CD14-positive monocyte (primary cell): ENCODE results near the gene PCDHB1. TPM values are rescaled to one million over a fixed set of nuclear protein-coding genes. Genes with fewer than 3 reads are reported as not detected.

Source experiments
- DNase-seq, 3 donors: peaks; one replicate each; pipeline ENCODE4 v3.0.0-alpha.2; 2011 to 2022
- H2AFZ ChIP-seq: 2 replicates; pipeline ENCODE4 v1.6.0; 2012; ENCODE audit warnings: mild to moderate bottlenecking, low read depth, low read length, inconsistent platforms; ENCODE audit not compliant: insufficient read depth, poor library complexity, severe bottlenecking
- H3K27ac ChIP-seq, 2 donors: 1 replicate in 1 of 2; 2 replicates in 1 of 2; pipeline ENCODE4 v1.5.1; 2012 to 2013; ENCODE audit warnings: low read length in 2 of 2, control low read depth in 1 of 2, inconsistent platforms in 1 of 2, low read depth in 1 of 2, mild to moderate bottlenecking in 1 of 2
- H3K27me3 ChIP-seq, 2 donors: one replicate each; pipeline versions ENCODE4 v1.6.0 to v1.6.1; 2011 to 2013; ENCODE audit warnings: low read length in 2 of 2; ENCODE audit not compliant: control insufficient read depth in 2 of 2, insufficient read depth in 2 of 2
- H3K36me3 ChIP-seq, 2 donors: replicated peaks in 1 of 2; 1 replicate in 1 of 2; 2 replicates in 1 of 2; pipeline versions ENCODE4 v1.5.1 to v1.6.1; 2012 to 2013; ENCODE audit warnings: low read length in 2 of 2, control low read depth in 1 of 2, inconsistent platforms in 1 of 2, mild to moderate bottlenecking in 1 of 2; ENCODE audit not compliant: insufficient read depth in 2 of 2, control insufficient read depth in 1 of 2
- H3K4me1 ChIP-seq, 2 donors: 1 replicate in 1 of 2; 2 replicates in 1 of 2; pipeline versions ENCODE4 v1.5.1 to v1.6.1; 2012 to 2013; ENCODE audit warnings: low read length in 2 of 2, control low read depth in 1 of 2, inconsistent platforms in 1 of 2, mild to moderate bottlenecking in 1 of 2, moderate library complexity in 1 of 2; ENCODE audit not compliant: insufficient read depth in 2 of 2, control insufficient read depth in 1 of 2
- H3K4me2 ChIP-seq: replicated peaks from 2 replicates; pipeline ENCODE3; 2012; ENCODE audit warnings: low read length, moderate library complexity, mild to moderate bottlenecking; ENCODE audit not compliant: poor library complexity, severe bottlenecking; ENCODE audit errors: extremely low read depth
- H3K4me3 ChIP-seq, 3 experiments: fragments of 200-600 bp in 1 of 3; sonication (generic) in 1 of 3; replicated peaks in 1 of 3; 1 replicate in 2 of 3; 2 replicates in 1 of 3; pipeline ENCODE4 v1.5.1; 2011 to 2013; ENCODE audit warnings: low read length in 3 of 3, mild to moderate bottlenecking in 3 of 3, control low read depth in 2 of 3, low read depth in 2 of 3, inconsistent platforms in 1 of 3, moderate library complexity in 1 of 3
- H3K79me2 ChIP-seq: 2 replicates; pipeline ENCODE4 v1.6.0; 2012; ENCODE audit warnings: mild to moderate bottlenecking, control low read depth, inconsistent platforms, low read length, moderate library complexity; ENCODE audit not compliant: insufficient read depth
- H3K9ac ChIP-seq: 2 replicates; pipeline ENCODE4 v1.6.0; 2017; ENCODE audit warnings: low read length, mild to moderate bottlenecking; ENCODE audit not compliant: insufficient read depth, poor library complexity, severe bottlenecking
- H3K9me3 ChIP-seq, 2 donors: replicated peaks in 1 of 2; 1 replicate in 1 of 2; 2 replicates in 1 of 2; pipeline versions ENCODE4 v1.5.1 to v1.6.1; 2012 to 2013; ENCODE audit warnings: low read length in 2 of 2, control low read depth in 1 of 2; ENCODE audit not compliant: control insufficient read depth in 1 of 2, insufficient read depth in 1 of 2
- H4K20me1 ChIP-seq: 2 replicates; pipeline ENCODE4 v1.6.0; 2012; ENCODE audit warnings: mild to moderate bottlenecking, low read length, control low read depth, moderate library complexity; ENCODE audit not compliant: insufficient read depth
- H3K27ac Mint-ChIP-seq, 7 donors: one replicate each; pipeline ENCODE4 v1.8.0; 2020; ENCODE audit warnings: mild to moderate bottlenecking in 7 of 7, mixed read lengths in 7 of 7, moderate library complexity in 6 of 7, inconsistent platforms in 2 of 7
- H3K27me3 Mint-ChIP-seq, 3 donors: one replicate each; pipeline ENCODE4 v1.8.0; 2021 to 2022; ENCODE audit warnings: low read depth in 3 of 3, mild to moderate bottlenecking in 3 of 3, mixed read lengths in 3 of 3, moderate library complexity in 3 of 3, inconsistent platforms in 1 of 3
- H3K36me3 Mint-ChIP-seq, 2 donors: one replicate each; pipeline ENCODE4 v1.8.0; 2020; ENCODE audit warnings: mixed read lengths in 2 of 2, inconsistent platforms in 1 of 2, mild to moderate bottlenecking in 1 of 2
- H3K4me1 Mint-ChIP-seq: one replicate; pipeline ENCODE4 v1.8.0; 2020; ENCODE audit warnings: mild to moderate bottlenecking, mixed read lengths
- H3K4me3 Mint-ChIP-seq, 2 donors: one replicate each; pipeline ENCODE4 v1.8.0; 2020; ENCODE audit warnings: mild to moderate bottlenecking in 2 of 2, mixed read lengths in 2 of 2, moderate library complexity in 1 of 2
- H3K9me3 Mint-ChIP-seq, 7 donors: one replicate each; pipeline ENCODE4 v1.8.0; 2020 to 2022; ENCODE audit warnings: mixed read lengths in 7 of 7, mild to moderate bottlenecking in 6 of 7, moderate library complexity in 6 of 7, inconsistent platforms in 2 of 7
- CTCF ChIP-seq: fragments of 200-600 bp; IDR thresholded peaks from one replicate; pipeline ENCODE4 v1.8.0; 2022; ENCODE audit warnings: antibody characterized with exemption, mild to moderate bottlenecking
- WGBS: methylation state at CpG from one replicate; pipeline ENCODE4 v1.1.5; 2013; ENCODE audit warnings: missing lambda C conversion rate; ENCODE audit not compliant: insufficient coverage; 5-methylcytosine and 5-hydroxymethylcytosine counted together
- intact Hi-C, 2 donors: fragments of 100-400 bp; cut with micrococcal nuclease; formaldehyde crosslinking; loops; one replicate each; pipeline versions ENCODE4 v1.15.0 to v1.15.1; 2023
- polyA minus RNA-seq: library from RNA; depleted of rRNA, polyadenylated mRNA; stranded (reverse); fragments of >200 nt; gene quantifications from 2 replicates; pipeline ENCODE4 v1.2.3, GENCODE V29; 2012
- polyA plus RNA-seq, 3 donors: library from polyadenylated mRNA; depleted of rRNA in 1 of 3; unstranded in 2 of 3; stranded (reverse) in 1 of 3; fragments of 300-500 nt in 2 of 3; fragments of >200 nt in 1 of 3; fragmentation: Illumina TruSeq in 2 of 3; gene quantifications; 1 replicate in 2 of 3; 2 replicates in 1 of 3; pipeline ENCODE4 v1.2.3, GENCODE V29; 2012 to 2021
- total RNA-seq, 12 experiments: library from RNA in 1 of 12; stranded (reverse) in 1 of 12; fragments of 120-200 nt in 1 of 12; gene quantifications; one replicate each; pipeline ENCODE4 v1.2.4 and lab custom pipeline; 2013 to 2026; ENCODE audit warnings: mixed read lengths in 6 of 12, inconsistent platforms in 1 of 12

The PCDHB1 gene
- not detected for total RNA-seq (2013)
- polyA plus RNA-seq (not detected), polyA minus RNA-seq (not detected in 2 replicates), total RNA-seq (lab: John Stamatoyannopoulos, UW) (0 to 1.1 (median 0.03) reads per million in 11 experiments)

- no peaks in the 10 kb centered on the region for H3K4me1 Mint-ChIP-seq
- peaks cover 0 to 2% of the 10 kb centered on the region in 2 donors for H3K36me3 Mint-ChIP-seq
- Histone ChIP-seq H3K4me2 (no peak within 1 kb of the TSS), H3K4me1 (no peaks in the 10 kb centered on the region), H3K9me3 (peaks cover 26 to 30% of the 10 kb centered on the region in 2 donors), H3K79me2 (no peaks in the 10 kb centered on the region), H4K20me1 (no peaks in the 10 kb centered on the region), H3K9ac (no peak within 1 kb of the TSS), H3K27me3 (peaks cover 3 to 14% of the 10 kb centered on the region in 2 donors), H3K27ac (no peak within 1 kb of the TSS), H3K36me3 (no peaks in the 10 kb centered on the region), H2AFZ (no peak within 1 kb of the TSS), H3K4me3 (no peak within 1 kb of the TSS)
- intact Hi-C loops, result no loop called here
- H3K27ac Mint-ChIP-seq, result no peak within 1 kb of the TSS
- 24% methylated on average over 10 of the region's 20 CpGs for WGBS
- no peak for DNase-seq
- H3K9me3 Mint-ChIP-seq, result peaks cover 15 to 32% (median 28%) of the 10 kb centered on the region in 7 donors
- H3K27me3 Mint-ChIP-seq, result peaks cover 9 to 17% (median 15%) of the 10 kb centered on the region in 3 donors
- TF ChIP-seq CTCF, result no peak
- H3K4me3 Mint-ChIP-seq, result peak within 1 kb of the TSS in 1 of 2 donors; percentile 71
These were observed at the start of gene PCDHB1 for GRCh38 chr5:141050622-141051520. Gene PCDHB1, plus strand, starts transcription at chr5:141051374. Its CDS starts 97 bp downstream, at chr5:141051471.

DNA sequence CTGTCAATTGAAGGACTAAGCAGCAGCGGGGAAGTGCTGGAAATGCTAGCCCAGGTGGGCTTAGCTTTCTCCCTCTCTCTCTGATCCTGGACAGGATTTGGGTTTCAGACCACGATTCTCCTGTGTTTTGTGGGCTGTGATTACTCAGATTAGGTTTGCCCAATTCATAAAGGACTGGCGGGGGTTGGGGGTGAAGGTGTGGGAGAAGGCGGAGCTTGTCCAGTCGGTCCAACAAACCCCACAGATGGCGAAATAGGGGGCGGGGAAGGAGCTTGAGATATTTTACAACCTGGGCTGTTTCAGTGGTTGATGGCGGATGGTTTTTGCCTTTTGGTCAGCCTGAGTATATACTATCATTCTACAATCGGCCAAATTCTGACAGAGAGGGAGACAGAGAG is 49.7 kb upstream of the PCDHB1 start:
- no peak for TF ChIP-seq CTCF
- Mint-ChIP-seq H3K27ac (no peak overlapping the region), H3K27me3 (peaks cover 12 to 23% (median 18%) of the 10 kb centered on the region in 3 donors), H3K4me3 (peak overlapping the region in 1 of 2 donors; percentile 62), H3K4me1 (no peaks in the 10 kb centered on the region), H3K36me3 (no peaks in the 10 kb centered on the region), H3K9me3 (peaks cover 11 to 22% (median 14%) of the 10 kb centered on the region in 7 donors)
- Histone ChIP-seq H3K27me3 (peaks cover 4 to 17% of the 10 kb centered on the region in 2 donors), H3K79me2 (no peaks in the 10 kb centered on the region), H3K9me3 (peaks cover 4 to 12% of the 10 kb centered on the region in 2 donors), H2AFZ (no peak overlapping the region), H3K4me1 (no peaks in the 10 kb centered on the region), H3K4me2 (no peak overlapping the region), H4K20me1 (no peaks in the 10 kb centered on the region), H3K4me3 (no peak overlapping the region), H3K9ac (no peak overlapping the region), H3K36me3 (no peaks in the 10 kb centered on the region), H3K27ac (no peak overlapping the region)
- intact Hi-C loops, result no loop called here
- WGBS, result 3% methylated on average over 4 of the region's 9 CpGs
- no peak for DNase-seq
